Middle frontal gyrus (tissue), 1 donor: Measurements from ENCODE around the gene LAP3.

Experiments
- DNase-seq: peaks from one replicate; pipeline ENCODE4 v3.0.0-alpha.2; 2015; ENCODE audit warnings: low spot score; ENCODE audit errors: extremely low spot score

LAP3 gene

DNA sequence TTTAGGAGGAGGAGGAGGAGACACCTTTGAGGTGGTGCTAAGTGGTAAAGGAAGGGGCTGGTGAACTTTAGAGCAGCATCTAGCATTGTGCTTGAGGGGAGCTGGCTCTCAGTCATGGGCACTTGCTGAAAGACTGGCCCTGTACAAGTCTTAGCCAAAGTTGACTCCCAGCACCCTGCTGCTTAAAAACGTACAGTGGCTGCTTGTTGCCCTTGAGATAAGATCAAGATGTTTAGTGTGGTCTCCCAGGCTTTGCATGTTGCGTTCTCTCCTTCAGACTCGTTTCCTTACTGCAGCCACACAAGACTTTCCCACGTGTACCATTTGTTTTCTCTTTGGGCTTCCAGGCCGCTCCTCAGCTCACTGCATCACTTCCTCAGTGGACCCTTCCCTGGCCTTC is 39.3 kb downstream of the LAP3 start:
- DNase-seq = no peak

DNA sequence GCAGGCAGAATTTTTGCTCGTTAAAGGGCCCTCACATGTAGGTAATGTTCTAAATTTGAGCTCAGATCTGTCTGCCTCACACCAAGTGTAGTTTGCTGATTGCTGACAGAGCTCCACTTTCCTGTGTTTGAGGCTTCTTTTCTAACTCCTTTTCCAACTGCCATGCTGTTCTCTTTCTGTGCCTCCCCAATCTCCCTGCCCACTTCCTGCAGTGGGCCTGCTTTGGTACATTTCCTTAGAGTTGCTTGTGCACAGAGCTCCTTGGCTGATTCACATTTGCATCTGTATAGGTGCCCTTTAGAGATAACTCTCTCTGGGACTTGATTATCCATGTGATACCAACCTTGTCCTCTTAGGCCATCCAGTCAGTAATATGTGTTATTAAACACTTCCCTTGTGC is 41.9 kb downstream of the LAP3 start:
- no peak for DNase-seq

DNA sequence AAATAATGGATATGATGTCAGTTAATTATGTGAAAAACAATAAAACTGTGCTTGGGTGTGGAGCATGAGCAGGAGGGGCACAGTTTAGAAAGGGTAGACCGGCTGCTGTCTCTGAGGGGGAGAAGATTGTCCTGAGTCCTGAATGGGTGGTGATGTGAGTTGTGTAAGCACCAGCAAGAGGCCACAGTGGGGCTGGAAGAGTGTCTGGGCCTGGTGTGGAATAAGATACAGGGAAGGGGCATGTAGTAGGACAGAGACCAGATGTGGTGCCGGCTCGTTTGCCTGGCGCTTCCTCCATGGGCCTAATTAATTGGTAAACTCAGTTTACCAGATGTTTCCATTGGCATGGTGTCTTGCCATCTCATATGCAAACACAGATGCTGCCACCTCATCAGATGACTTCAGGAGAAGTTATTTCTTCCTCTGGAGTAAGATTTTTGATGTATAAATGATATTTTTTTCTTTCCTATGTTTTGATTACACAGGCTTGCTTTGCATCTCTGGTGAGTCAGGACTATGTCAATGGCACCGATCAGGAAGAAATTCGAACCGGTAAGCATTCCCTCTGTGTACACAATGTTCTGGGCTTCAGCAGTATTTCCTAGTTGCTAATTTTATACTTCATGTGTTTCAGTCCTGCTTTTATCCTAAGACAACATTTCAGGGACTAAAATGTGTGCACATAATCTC is 42.6 kb downstream of the LAP3 start:
- no peak for DNase-seq

DNA sequence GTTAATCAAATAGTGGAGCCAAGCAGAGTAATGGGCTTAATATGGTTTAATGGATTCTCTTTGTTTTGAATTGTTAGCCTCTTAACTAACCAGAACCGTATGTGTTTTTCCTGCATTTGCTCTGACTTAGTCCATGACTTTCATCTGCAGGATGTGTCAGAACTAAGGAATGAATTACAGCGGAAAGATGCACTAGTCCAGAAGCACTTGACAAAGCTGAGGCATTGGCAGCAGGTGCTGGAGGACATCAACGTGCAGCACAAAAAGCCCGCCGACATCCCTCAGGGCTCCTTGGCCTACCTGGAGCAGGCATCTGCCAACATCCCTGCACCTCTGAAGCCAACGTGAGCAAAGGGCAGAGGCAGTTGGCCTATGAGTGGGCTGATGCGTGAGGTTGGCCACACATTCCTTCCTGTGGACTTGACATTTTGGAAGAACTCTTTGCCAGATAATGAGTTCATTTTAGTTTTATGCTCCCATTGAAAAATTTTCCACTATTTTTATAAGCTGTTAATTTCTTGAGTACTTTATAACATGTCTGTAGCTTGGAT is 46.5 kb downstream of the LAP3 start:
- DNase-seq = no peak

DNA sequence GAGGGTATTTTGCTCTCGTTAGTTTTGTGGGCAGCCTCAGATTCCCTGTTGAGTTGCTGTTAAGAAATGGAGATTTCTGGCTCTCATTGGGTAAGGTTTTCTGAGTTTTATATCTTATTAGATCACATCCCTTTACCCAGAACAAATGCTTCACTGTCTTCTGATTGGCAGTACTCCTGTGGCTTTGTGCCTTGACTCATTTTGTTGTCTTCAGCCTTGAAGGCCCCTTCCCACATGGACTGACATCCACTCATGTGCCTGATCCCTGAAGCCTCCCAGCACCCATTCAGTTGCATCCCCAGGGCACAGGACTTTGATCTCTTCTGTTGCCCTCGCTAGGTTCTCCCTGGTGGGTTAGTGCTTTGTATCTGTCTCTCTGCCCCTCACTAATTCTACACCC is 47.8 kb downstream of the LAP3 start:
- DNase-seq = no peak

DNA sequence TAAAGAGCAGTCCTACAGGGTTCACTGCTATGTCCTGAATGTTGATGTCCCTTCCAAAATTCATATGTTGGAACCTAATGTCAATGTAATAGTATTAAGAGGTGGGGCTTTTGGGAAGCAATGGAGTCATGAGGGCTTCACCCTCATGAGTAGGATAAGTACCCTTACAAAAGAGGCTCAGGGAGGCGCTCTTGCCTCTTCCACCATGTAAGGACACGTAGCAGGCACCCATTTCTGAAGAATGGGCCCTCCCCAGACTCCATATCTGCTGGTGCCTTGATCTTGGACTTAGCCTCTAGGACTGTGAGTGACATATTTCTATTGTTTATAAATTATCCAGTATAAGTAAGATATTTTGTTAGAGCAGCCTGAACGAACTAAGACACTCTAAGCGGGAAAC is 53.2 kb downstream of the LAP3 start:
- no peak for DNase-seq

DNA sequence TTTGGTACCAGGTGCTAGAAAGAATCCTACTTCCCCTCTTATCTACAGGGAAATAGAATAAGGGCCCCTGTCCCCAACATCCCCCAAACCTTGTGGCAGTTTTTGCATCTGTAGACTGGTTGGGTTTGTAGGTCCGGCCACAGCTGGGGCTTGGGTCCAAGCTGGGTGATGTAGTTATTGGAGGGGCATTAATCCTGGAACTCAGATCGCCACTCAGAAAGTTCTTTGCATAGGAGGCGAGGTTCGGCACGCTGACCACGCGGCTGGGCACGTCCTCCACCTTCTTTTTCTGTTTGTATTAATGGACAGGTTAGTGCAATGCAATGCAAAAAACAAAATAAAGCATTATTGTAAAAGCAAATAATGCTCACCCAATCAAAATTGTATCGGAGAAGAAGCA is 56.6 kb downstream of the LAP3 start:
- DNase-seq = no peak

DNA sequence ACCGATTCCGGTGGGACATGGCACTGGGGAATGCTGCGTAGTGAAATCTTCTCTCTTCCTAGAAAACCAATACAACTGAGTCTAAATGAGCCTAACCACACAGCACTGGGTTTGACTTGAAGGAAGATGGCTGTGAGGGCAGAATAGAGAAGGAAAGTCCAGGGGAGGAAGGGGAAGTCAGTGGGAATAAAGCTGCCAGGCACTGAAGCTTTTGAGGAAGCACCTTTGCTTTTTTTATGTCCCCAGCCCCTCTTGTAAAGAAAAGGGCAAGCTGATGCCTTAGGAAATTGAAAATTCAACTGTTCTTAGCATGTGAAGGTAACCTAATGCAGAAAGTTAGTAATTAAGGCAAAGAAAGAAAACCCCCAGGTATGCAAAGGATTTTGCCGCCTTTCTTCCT is 58.1 kb downstream of the LAP3 start:
- DNase-seq = no peak

DNA sequence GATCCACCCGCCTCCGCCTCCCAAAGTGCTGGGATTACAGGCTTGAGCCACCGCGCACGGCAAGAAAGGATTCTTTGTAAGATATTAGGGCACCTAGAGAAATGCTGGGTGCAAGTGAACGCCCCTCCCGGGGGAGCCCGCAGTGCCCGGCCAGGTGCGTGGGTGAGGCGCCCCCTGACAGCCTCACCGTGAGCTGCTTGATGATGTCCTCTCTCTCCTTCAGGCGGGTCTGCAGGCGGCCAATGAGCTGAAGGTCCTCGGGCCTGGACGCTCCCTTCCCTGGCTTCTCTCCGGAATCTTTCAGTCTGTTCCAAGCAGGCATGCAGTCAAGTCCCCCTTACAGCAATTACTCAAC is 59.3 kb downstream of the LAP3 start:
- DNase-seq = no peak

DNA sequence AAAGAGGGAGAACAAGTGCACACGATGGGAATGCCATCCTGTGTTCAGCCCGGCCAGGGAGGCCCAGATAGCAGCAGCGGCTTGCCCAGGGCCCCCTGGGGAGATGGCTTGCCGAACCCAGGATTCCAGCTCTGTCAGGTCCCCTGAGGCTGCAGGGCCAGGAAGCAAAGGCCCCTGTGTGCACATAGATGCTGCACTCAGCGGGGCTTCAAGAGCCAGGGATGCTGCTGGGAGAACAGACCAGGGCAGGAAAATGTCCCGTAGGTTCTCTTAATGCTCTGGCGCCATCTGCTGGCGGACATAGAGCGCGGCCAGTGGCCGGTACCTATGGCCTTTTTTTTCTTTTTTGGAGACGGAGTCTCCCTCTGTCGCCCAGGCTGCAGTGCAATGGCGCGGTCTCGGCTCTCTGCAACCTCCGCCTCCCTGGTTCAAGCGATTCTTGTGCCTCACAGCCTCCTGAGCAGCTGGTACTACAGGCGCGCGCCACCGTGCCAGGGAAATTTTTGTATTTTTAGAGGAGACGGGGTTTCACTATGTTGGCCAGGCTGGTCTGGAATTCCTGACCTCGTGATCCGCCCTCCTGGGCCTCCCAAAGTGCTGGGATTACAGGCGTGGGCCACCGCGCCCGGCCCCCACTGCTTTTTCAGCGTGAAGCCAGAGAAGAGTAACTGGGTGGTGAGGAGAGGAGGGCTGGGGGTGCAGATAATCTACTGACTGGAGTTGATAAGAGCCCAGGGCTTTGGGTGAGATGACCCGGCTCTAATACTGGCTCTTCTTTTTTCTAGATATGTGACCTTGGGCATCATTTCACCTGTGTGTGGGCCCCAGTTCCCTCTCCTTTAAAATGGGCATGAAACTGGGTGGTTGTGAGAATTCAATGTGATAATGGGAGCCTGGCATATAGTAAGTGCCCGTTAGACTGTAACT is 60.0 kb downstream of the LAP3 start:
- peak; percentile 80 for DNase-seq

DNA sequence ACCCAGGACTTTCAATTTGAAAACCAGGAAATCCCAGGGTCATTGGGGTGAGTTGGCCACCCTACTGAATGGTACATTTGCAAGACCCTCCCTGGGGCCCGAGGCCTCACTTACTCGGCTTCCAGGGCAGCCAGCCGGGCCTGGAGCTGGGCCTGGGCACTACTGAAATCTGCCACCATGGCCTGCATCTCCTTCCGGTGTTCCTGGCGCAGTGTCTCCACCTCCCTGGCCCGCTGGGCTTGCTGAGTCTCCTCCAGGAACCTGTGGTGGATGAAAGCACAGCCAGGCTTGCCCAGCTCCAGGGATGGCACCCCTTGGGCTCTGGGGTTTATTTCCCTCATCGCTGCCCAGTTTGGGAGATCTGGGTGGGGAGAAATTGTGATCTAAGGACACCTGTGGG is 62.1 kb downstream of the LAP3 start:
- no peak for DNase-seq

DNA sequence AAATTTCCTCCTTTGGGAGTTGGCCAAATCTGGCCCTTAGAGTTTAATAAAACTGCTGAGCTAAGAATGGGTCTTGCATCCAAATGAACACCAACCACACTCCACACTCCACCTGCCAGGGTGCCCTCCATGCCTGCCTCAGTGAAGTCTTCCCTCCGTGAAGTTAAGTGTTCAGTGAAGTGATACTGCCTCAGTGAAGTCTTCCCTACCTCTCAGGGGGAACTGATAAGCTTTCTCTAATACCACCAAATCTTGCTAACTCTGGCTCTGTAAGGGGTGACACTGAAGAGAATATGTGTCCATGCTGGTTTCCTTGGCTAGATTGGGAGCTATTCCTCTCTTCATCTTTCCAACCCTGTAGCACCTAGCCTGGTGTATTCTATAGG is 65.4 kb downstream of the LAP3 start:
- no peak for DNase-seq

DNA sequence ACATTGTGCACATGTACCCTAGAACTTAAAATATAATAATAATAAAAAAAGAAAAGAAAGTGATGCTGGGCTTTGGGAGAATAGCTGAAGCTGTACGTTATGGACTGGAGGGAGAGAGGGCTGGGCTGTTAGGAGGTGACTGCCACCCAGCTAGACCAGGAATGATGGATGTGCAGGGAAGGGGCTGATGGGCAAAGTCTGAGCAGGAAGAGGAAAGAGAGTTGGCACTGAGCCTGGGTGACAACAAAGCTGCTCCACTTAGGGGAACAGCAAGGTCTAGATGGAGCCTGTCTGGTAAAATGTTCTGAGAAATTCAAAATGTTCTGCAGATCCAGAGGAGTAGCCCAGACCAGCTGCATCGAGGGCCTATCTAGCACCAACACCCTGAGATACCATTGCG is 69.7 kb downstream of the LAP3 start:
- DNase-seq = no peak

DNA sequence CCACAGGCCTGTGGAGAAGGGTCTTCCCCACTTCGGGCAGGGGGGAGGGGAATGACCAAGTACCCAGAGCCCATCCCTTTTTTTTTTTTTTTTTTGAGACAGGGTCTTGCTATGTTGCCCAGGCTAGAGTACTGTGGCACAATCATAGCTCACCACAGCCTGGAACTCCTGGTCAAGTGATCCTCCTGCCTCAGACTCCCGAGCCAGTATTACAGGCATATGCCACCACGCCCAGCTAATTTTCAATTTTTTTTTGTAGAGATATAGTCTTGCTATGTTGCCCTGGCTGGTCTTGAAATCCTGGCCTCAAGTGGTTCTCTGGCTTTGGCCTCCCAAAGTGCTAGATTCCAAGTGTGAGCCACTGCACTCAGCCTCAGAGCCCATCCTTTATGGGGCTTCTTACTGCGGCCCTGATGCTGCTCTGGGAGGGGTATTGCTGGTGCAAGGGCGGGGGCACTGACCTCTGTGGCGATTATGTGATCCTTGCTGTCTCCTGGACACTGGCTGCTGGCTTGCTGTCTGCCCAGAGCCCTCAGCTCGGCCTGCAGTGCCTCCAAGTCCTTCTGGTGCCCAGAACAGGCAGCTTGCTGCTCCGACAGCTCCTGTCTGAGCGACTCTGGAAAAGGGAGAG is 70.3 kb downstream of the LAP3 start:
- no peak for DNase-seq

DNA sequence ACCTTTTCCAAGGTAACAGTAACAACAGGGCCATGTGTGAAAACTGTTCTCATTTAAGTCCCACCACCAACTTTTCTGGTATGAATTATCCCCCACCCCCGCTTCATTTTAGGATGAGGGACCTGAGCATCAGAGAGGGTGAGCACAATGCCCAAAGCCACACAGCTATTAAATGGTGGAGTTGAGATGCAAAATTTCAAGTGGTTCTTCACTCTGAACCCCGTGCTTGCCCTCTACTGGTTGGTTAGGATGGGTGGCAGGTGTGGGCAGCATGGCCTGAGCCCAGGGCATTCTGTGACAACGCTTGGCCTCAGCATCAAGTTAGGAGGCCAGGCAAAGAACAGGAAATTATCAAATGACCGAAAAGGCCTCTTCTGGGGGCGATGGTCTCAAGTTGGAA is 70.9 kb downstream of the LAP3 start:
- DNase-seq = no peak

DNA sequence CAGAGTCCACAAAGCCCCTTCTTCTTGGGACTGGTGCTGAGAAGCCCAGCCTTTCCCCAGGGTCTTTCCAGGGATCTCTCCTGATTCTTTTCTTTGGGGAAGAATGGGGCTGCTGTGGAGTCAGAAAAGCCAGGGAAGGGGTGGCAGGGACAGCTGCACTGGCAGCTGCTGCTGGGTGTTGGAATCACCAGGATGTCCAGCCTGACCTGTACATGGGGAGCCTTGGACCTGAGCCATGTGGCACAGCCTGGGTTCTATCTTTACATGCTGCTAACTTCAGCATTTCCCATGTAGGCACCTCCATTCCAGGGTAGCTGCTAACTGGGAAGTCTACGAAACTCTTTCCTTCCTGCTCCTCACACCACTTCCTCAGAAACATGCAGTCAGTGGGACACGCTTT is 73.4 kb downstream of the LAP3 start:
- DNase-seq = no peak

DNA sequence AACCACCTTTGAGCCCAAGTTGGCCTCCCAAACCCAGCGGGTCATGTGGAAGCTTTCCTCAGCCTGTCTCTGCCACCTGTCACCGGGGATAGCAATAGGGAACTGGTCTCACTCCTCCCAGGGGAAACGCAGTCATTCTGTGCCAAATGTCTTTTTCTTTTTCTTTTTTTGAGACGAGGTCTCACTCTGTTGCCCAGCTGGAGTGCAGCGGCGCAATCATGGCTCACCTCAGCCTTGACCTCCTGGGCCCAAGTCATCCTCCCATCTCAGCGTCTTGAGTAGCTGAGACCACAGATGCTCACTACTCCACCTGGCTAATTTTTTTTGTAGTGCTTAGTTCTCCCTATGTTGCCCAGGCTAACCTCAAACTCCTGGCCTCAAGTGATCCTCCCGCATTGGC is 77.7 kb downstream of the LAP3 start:
- no peak for DNase-seq

DNA sequence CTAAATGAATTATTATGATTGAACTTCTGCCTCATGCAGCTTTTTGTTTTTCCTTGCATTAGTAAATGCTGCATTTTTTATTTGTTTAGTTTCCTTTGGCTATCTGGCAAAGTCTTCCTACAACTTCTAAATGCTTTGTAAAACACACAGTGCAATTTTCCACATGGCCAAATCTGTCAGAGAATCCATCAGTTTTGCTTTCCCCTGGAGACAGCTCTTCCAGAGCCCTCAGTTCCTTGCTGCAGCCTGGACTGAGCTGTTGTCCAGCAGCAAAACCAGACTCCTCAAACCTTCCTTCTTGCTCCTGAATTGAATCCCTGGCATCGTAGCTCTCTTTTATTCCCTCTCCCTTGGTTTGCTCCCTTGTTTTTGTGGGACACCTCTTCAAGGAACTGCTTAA is 80.1 kb downstream of the LAP3 start:
- DNase-seq = no peak
